ENCODE measurements around the gene SLC41A3.

Gene SLC41A3

DNA sequence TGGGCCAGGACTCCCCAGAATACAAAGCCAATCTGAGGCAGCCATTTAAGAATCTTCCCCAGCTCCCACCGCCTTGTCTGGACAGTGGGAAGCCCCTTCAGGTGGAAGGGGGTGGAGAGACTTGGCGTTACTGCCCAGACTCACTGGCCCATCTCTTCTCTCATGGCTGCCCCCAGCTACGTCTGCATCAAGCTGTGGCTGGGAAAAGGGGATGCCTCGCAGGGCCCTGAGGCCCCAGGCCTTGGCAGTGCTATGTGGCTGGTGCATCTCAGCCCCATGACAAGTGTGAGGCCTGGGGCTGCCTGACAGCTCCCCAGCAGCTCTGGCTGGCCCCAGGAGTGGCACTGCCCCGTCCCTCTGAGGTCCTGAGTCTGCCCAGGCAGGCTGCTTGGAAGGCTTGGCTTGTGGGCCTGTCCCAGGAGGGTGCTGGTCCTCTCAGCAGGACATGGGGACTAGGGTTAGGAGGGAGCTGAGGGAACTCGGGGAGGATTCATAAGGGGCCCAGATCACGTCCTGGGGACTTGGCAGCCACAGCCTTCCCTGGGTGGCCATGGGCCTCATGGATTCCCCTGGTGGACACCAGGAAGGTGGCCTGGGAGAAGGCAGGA is 20.2 kb upstream of the SLC41A3 start:
- TF ChIP-seq, protein P1, sequence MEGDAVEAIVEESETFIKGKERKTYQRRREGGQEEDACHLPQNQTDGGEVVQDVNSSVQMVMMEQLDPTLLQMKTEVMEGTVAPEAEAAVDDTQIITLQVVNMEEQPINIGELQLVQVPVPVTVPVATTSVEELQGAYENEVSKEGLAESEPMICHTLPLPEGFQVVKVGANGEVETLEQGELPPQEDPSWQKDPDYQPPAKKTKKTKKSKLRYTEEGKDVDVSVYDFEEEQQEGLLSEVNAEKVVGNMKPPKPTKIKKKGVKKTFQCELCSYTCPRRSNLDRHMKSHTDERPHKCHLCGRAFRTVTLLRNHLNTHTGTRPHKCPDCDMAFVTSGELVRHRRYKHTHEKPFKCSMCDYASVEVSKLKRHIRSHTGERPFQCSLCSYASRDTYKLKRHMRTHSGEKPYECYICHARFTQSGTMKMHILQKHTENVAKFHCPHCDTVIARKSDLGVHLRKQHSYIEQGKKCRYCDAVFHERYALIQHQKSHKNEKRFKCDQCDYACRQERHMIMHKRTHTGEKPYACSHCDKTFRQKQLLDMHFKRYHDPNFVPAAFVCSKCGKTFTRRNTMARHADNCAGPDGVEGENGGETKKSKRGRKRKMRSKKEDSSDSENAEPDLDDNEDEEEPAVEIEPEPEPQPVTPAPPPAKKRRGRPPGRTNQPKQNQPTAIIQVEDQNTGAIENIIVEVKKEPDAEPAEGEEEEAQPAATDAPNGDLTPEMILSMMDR (IDR thresholded peaks at IDR 0.05; ENCODE audit: borderline replicate concordance, control extremely low read depth, extremely low read depth, insufficient read depth, missing control alignments) = no peak
- DNase-seq (ENCODE audit: low spot score) = peak; percentile 30
- in situ Hi-C loops (cut with MboI; ENCODE audit: low sequenced_read_pairs, unreplicated experiment) = no loop called here

DNA sequence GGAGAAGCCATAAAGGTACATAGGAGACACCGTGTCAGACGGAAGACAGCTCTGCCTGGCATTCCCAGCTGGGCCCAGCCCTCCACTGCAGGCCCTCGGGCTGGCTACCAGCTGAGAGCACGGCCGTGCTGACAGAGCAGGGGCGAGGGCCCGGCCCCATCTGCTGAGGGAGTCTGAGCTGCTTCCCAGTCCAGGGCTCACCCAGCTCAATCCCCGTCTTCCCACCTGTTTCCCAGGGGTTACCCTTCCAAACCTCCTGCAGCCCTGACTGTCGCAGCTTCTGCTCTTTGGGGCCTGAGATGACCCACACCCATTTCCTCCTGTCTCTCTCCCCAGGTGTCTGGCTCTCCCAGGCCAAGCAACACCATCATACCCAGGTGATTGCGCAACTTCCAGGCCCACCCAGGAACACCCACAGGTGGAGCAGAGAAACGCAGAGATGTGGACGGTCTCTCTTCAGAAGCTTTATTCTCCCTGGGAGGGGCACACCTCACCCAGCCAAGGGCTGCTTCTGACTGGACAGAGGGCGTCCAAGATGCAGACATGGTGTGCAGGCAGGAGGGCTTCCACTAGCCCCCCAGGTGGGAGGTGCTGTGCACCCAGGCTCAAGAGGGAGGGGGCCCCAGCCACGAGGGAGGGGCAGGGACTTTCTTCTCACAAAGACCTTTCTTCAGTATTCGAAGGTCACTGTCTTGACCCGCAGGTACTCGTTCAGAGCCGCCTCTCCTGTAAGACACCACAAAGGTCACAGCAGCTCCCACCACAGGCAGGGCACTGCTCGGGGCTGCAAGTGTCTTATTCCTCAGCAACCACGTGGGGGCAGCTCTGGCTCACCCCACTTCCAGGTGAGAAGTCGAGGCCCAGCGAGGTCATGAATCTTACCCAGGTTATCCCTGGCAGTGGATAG is 19.4 kb upstream of the SLC41A3 start:
- TF ChIP-seq, protein P1 (IDR thresholded peaks at IDR 0.05; ENCODE audit: borderline replicate concordance, control extremely low read depth, extremely low read depth, insufficient read depth, missing control alignments) = no peak
- in situ Hi-C loops (cut with MboI; ENCODE audit: low sequenced_read_pairs, unreplicated experiment) = no loop called here
- DNase-seq (ENCODE audit: low spot score) = peak; percentile 52

DNA sequence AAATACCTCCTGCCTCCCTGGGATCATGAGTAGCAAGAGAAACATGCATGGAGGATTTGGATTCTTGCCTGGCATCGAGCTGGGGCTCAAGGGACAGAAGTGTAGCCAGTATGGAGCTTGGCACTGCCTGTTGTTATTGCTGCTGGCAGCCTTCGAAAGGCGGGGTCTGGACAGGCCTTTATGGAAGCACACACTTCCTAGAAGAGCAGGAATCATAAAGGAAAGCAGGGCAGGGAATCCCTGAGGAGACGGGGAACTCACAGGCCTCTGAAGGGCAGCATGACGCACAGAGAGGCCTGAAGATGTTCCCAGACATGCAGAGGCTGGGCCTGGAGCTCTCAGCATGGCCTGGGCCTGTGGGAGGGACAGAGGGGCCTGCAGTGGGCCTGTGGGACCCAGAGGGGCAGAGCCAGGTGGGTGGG is 18.6 kb upstream of the SLC41A3 start:
- TF ChIP-seq, protein P1 (IDR thresholded peaks at IDR 0.05; ENCODE audit: borderline replicate concordance, control extremely low read depth, extremely low read depth, insufficient read depth, missing control alignments) = no peak

DNA sequence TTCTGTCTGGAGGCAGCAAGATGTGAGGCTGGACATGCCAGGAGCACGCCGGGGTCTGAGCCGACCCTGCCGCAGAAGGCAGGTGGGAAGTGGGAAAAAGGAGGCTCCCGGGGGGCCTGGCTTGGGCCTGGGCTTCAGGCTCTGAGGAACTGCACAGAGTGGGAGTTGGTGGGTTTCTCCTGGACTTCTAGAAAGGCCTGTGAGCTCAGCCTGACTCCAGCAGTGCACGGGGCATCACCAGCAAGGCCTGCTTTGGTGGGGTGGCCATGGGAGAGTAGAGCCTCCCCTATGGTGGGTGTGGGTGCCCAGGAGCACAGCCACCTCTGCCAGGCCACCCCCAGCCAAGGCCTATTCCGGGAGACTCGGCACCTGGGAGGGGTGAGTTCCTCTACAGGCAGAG is 18.1 kb upstream of the SLC41A3 start:
- TF ChIP-seq, protein P1 (IDR thresholded peaks at IDR 0.05; ENCODE audit: borderline replicate concordance, control extremely low read depth, extremely low read depth, insufficient read depth, missing control alignments) = no peak
- in situ Hi-C loops (cut with MboI; ENCODE audit: low sequenced_read_pairs, unreplicated experiment) = no loop called here
- no peak for DNase-seq (ENCODE audit: low spot score)

More for the DNA sequence above, 18.6 kb upstream of the SLC41A3 start:
- in situ Hi-C loops (cut with MboI; ENCODE audit: low sequenced_read_pairs, unreplicated experiment) = no loop called here
- DNase-seq (ENCODE audit: low spot score) = peak; percentile 16

DNA sequence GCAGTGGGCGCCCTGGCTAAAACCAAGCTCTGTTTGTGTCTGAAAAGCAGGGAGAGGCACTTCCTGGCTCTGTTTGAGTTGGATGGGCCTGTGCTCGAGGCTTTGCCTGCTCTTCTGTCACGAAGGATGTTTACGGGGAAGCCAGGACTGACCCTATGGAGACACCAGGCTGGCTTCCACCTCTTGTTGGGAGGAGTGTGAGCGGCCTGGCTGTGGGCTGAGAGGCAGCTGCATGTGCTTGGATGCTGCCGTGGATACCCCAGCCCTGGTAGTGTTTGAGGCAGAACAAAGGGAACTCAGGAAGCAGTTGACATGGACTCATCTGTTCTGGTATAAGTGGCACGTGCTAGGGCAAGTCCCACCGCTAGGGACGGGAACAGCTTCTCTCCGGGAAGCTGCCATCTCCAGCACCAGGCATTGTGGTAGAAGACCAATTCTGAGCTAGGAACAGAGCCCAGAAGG is 17.6 kb upstream of the SLC41A3 start:
- TF ChIP-seq, protein P1 (IDR thresholded peaks at IDR 0.05; ENCODE audit: borderline replicate concordance, control extremely low read depth, extremely low read depth, insufficient read depth, missing control alignments) = no peak
- DNase-seq (ENCODE audit: low spot score) = peak; percentile 22
- in situ Hi-C loops (cut with MboI; ENCODE audit: low sequenced_read_pairs, unreplicated experiment) = no loop called here

DNA sequence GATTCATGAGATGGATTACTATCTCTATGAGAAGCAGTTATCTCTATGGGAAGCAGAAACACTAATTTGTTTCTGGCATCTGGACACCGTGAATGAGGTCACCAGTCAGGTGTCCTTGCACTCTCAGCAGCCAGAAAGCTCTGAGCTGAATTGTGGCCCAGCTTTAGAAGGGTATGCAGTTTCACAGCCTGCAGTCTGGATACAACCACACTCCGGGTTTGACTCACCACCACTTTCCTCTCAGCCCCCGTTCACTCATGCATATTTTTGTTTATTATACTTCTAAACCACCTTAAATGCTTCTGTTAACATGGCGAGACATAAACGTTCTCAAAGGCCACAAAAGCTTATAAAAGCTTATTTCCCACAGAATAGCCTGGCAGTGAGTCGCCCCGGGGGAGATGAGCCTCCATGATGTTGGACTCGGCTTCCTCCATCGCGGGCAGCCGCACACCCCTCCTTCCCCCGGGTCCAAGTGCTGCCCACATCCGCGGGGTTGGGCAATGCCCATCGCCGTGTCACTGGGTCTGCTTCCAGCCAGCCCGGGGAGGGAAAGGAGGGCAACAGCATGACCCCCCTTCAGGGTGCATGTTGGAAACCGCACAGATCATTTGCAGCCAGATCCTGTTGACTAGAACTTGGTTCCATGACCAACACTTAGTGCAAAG is 16.8 kb upstream of the SLC41A3 start:
- in situ Hi-C loops (cut with MboI; ENCODE audit: low sequenced_read_pairs, unreplicated experiment) = no loop called here
- TF ChIP-seq, protein P1 (IDR thresholded peaks at IDR 0.05; ENCODE audit: borderline replicate concordance, control extremely low read depth, extremely low read depth, insufficient read depth, missing control alignments) = no peak
- peak; percentile 61 for DNase-seq (ENCODE audit: low spot score)

Data from GM13976 (cell line).